ENCODE measurements around the gene DCST2. TPM values are rescaled to one million over a fixed set of nuclear protein-coding genes. Genes with fewer than 3 reads are reported as not detected.
A peak's percentile ranks its signal among the peaks of the same experiment; 100 is the strongest.

The DCST2 gene
- polyA plus RNA-seq, 3 donors: 2.6 TPM; not detected in 2

GRCh38 chr1:155003227-155003765 is 30.3 kb downstream of the DCST2 start:
- peak overlapping the region; percentile 95 to 98 for H3K4me3 Mint-ChIP-seq

More at GRCh38 chr1:155003227-155003765, 30.3 kb downstream of the DCST2 start:
- intact Hi-C loops (cut with micrococcal nuclease): loop anchor here (2.0 to 5.0 kb wide), 4 partner anchors 14 to 59 kb away; partner anchors contain the start of genes PYGO2 (in 2 of the 2), ADAM15 (in 1 of the 2) and EFNA4 (in 1 of the 2)
- H2AFZ ChIP-seq (ENCODE audit: insufficient read depth, low read depth, low read length, poor library complexity, severe bottlenecking): no peak overlapping the region
- H3K9me3 ChIP-seq (replicated peaks in 1 of 2; ENCODE audit: control insufficient read depth in 1 of 2, insufficient read depth in 1 of 2, low read length in 2 of 2): no peaks in the 10 kb centered on the region
- H3K4me1 Mint-ChIP-seq: peaks cover 50% of the 10 kb centered on the region
- peaks cover 65 to 72% of the 10 kb centered on the region in 2 donors for H3K4me1 ChIP-seq (ENCODE audit: control insufficient read depth in 1 of 2, insufficient read depth in 2 of 2, low read length in 2 of 2)
- peak overlapping the region; percentile 84 to 100 (median 99) for H3K4me3 ChIP-seq (replicated peaks in 1 of 3; ENCODE audit: low read depth in 2 of 3, low read length in 3 of 3)
- H3K27ac Mint-ChIP-seq: peak overlapping the region; percentile 92 to 99 (median 95)
- peaks cover 85% of the 10 kb centered on the region for H3K79me2 ChIP-seq (ENCODE audit: insufficient read depth, low read length)
- H3K9ac ChIP-seq (ENCODE audit: insufficient read depth, low read length, poor library complexity, severe bottlenecking): peak overlapping the region; percentile 85
- no peaks in the 10 kb centered on the region for H3K27me3 ChIP-seq (ENCODE audit: control insufficient read depth in 2 of 2, insufficient read depth in 2 of 2, low read length in 2 of 2)
- no peak for TF ChIP-seq CTCF (IDR thresholded peaks at IDR 0.05)
- peak in 1 of 3 donors; percentile 14 for DNase-seq
- peaks cover 13% of the 10 kb centered on the region for H4K20me1 ChIP-seq (ENCODE audit: insufficient read depth, low read length)
- H3K27me3 Mint-ChIP-seq (ENCODE audit: low read depth in 3 of 3): peaks cover 0 to 4% (median 0%) of the 10 kb centered on the region in 3 donors
- H3K36me3 Mint-ChIP-seq: peaks cover 3 to 7% of the 10 kb centered on the region in 2 donors
- no peaks in the 10 kb centered on the region for H3K36me3 ChIP-seq (replicated peaks in 1 of 2; ENCODE audit: control insufficient read depth in 1 of 2, insufficient read depth in 2 of 2, low read length in 2 of 2)
- WGBS (ENCODE audit: insufficient coverage): 0% methylated on average over 11 of the region's 37 CpGs
- H3K27ac ChIP-seq (ENCODE audit: low read depth in 1 of 2, low read length in 2 of 2): peak overlapping the region; percentile 91 to 99
- H3K9me3 Mint-ChIP-seq: no peaks in the 10 kb centered on the region
- H3K4me2 ChIP-seq (replicated peaks; ENCODE audit: extremely low read depth, low read length, poor library complexity, severe bottlenecking): peak overlapping the region; percentile 100
